ENCODE measurements around the gene LONP2. TPM values are rescaled to one million over a fixed set of nuclear protein-coding genes. Genes with fewer than 3 reads are reported as not detected.

Gene LONP2
- total and polyA plus RNA-seq, 2 of the 13 experiments (the other 11 are each of a cell fraction or from before 2014, with no cell fraction given) = 39.2 to 63.3 TPM

- Histone ChIP-seq H2AFZ (ENCODE audit: low read length) (no peak overlapping the region), H3K79me2 (ENCODE audit: insufficient read depth, low read length) (peaks cover 52% of the 10 kb centered on the region), H3K4me3 (replicated peaks in 1 of 3; ENCODE audit: insufficient read depth in 1 of 3, low read depth in 2 of 3, low read length in 3 of 3) (no peak overlapping the region), H3K27ac (ENCODE audit: extremely low read length, insufficient read depth, low read length) (no peak overlapping the region), H4K20me1 (ENCODE audit: insufficient read depth, low read length) (peaks cover 2% of the 10 kb centered on the region; the same call in 1 of the 2 replicates), H3K4me2 (ENCODE audit: low read depth, low read length) (no peak overlapping the region), H3K4me1 (ENCODE audit: insufficient read depth, low read length) (peaks cover 21% of the 10 kb centered on the region), H3K9ac (ENCODE audit: insufficient read depth, low read depth, low read length) (no peak overlapping the region), H3K36me3 (replicated peaks in 1 of 2; ENCODE audit: control insufficient read depth in 1 of 2, insufficient read depth in 2 of 2, low read length in 2 of 2) (peaks cover 13 to 38% of the 10 kb centered on the region in 2 experiments), H3K27me3 (ENCODE audit: control insufficient read depth in 1 of 2, insufficient read depth in 2 of 2, low read length in 2 of 2) (no peaks in the 10 kb centered on the region), H3K9me3 (ENCODE audit: low read length) (no peaks in the 10 kb centered on the region)
- CTCF ChIA-PET (ENCODE audit: low intra/inter-chr PET ratio, low total read pairs) = no interaction called here
- POLR2A ChIA-PET = no interaction called here
- DNase-seq (ENCODE audit: low spot score) (no peak), ATAC-seq (no peak), FAIRE-seq (no peak)
- TF ChIP-seq ZBTB20 (CRISPR knock-in tag; IDR thresholded peaks at IDR 0.05; ENCODE audit: borderline replicate concordance, low read depth) (no peak), ZBTB39 (CRISPR knock-in tag; IDR thresholded peaks at IDR 0.05) (no peak), JUND (CRISPR knock-in tag; IDR thresholded peaks at IDR 0.05) (no peak), ZFP36L2 (CRISPR knock-in tag; IDR thresholded peaks at IDR 0.05) (no peak), ISL2 (CRISPR knock-in tag; IDR thresholded peaks at IDR 0.05) (no peak), ZBTB44 (CRISPR knock-in tag; IDR thresholded peaks at IDR 0.05) (no peak)
- intact Hi-C loops (cut with micrococcal nuclease; ENCODE audit: unreplicated experiment) (no loop called here), in situ Hi-C loops (cut with HindIII; ENCODE audit: extremely low pct_ligation_motif_present, low pct_unique_long_range_greater_than_20kb) (no loop called here)
- no TSS peak for BruUV-seq (replicated peaks)
- 98% methylated on average over 5 of the region's 5 CpGs for WGBS (ENCODE audit: low lambda C conversion rate)
Measured at GRCh38 chr16:48250520-48251278, 6.6 kb downstream of the LONP2 start.
